ENCODE data around the gene LAMA2. TPM values are rescaled to one million over a fixed set of nuclear protein-coding genes. Genes with fewer than 3 reads are reported as not detected.

Gene LAMA2
- total RNA-seq, 1 donor from 2014 or later, result 0.47 TPM

- peaks cover 3% of the 10 kb centered on the region for H3K27me3 Mint-ChIP-seq (ENCODE audit: low read depth)
- H3K4me3 Mint-ChIP-seq, result no peak overlapping the region
- no peak overlapping the region for H3K27ac Mint-ChIP-seq (ENCODE audit: unreplicated experiment)
- H3K9me3 Mint-ChIP-seq, result no peaks in the 10 kb centered on the region
- H3K4me1 Mint-ChIP-seq, result peaks cover 12% of the 10 kb centered on the region
- H3K36me3 Mint-ChIP-seq (ENCODE audit: low read depth), result no peaks in the 10 kb centered on the region
- no peak for DNase-seq (ENCODE audit: low read depth, low spot score)
- no peak for TF ChIP-seq CTCF (conservative IDR thresholded peaks at IDR 0.05)
Observed at GRCh38 chr6:129494099-129494498, 611.2 kb downstream of the LAMA2 start.

- no peaks in the 10 kb centered on the region for H3K9me3 Mint-ChIP-seq
- no peak overlapping the region for H3K4me3 Mint-ChIP-seq
- no peaks in the 10 kb centered on the region for H3K36me3 Mint-ChIP-seq (ENCODE audit: low read depth)
- H3K4me1 Mint-ChIP-seq, result peaks cover 16% of the 10 kb centered on the region
- no peak for DNase-seq (ENCODE audit: low read depth, low spot score)
- H3K27me3 Mint-ChIP-seq (ENCODE audit: low read depth), result peaks cover 3% of the 10 kb centered on the region
- H3K27ac Mint-ChIP-seq (ENCODE audit: unreplicated experiment), result no peak overlapping the region
- TF ChIP-seq CTCF (conservative IDR thresholded peaks at IDR 0.05), result no peak
Observed at GRCh38 chr6:129494586-129494985, 611.6 kb downstream of the LAMA2 start.

GRCh38 chr6:129495652-129496051 is 612.7 kb downstream of the LAMA2 start:
- no peaks in the 10 kb centered on the region for H3K36me3 Mint-ChIP-seq (ENCODE audit: low read depth)
- no peaks in the 10 kb centered on the region for H3K9me3 Mint-ChIP-seq
- peaks cover 13% of the 10 kb centered on the region for H3K4me1 Mint-ChIP-seq
- TF ChIP-seq CTCF (conservative IDR thresholded peaks at IDR 0.05), result no peak
- H3K27ac Mint-ChIP-seq (ENCODE audit: unreplicated experiment), result no peak overlapping the region
- peaks cover 3% of the 10 kb centered on the region for H3K27me3 Mint-ChIP-seq (ENCODE audit: low read depth)
- no peak for DNase-seq (ENCODE audit: low read depth, low spot score)
- no peak overlapping the region for H3K4me3 Mint-ChIP-seq

- DNase-seq (ENCODE audit: low read depth, low spot score), result no peak
- H3K9me3 Mint-ChIP-seq, result no peaks in the 10 kb centered on the region
- TF ChIP-seq CTCF (conservative IDR thresholded peaks at IDR 0.05), result no peak
- H3K27ac Mint-ChIP-seq (ENCODE audit: unreplicated experiment), result no peak overlapping the region
- peaks cover 23% of the 10 kb centered on the region for H3K4me1 Mint-ChIP-seq
- peaks cover 3% of the 10 kb centered on the region for H3K27me3 Mint-ChIP-seq (ENCODE audit: low read depth)
- H3K36me3 Mint-ChIP-seq (ENCODE audit: low read depth), result no peaks in the 10 kb centered on the region
- H3K4me3 Mint-ChIP-seq, result no peak overlapping the region
Observed at GRCh38 chr6:129497481-129498441, 614.8 kb downstream of the LAMA2 start.

GRCh38 chr6:129498541-129498940 is 615.6 kb downstream of the LAMA2 start:
- Mint-ChIP-seq H3K4me1 (peaks cover 23% of the 10 kb centered on the region), H3K27ac (ENCODE audit: unreplicated experiment) (no peak overlapping the region), H3K36me3 (ENCODE audit: low read depth) (no peaks in the 10 kb centered on the region), H3K27me3 (ENCODE audit: low read depth) (peaks cover 3% of the 10 kb centered on the region), H3K4me3 (no peak overlapping the region), H3K9me3 (no peaks in the 10 kb centered on the region)
- no peak for TF ChIP-seq CTCF (conservative IDR thresholded peaks at IDR 0.05)
- DNase-seq (ENCODE audit: low read depth, low spot score), result no peak
